Keratinocyte (primary cell): ENCODE measurements around the gene PPP1R16B. TPM values are rescaled to one million over a fixed set of nuclear protein-coding genes. Genes with fewer than 3 reads are reported as not detected.

ENCODE experiments used
- DNase-seq: peaks from one replicate; pipeline ENCODE4 v3.0.0-alpha.2; 2011; ENCODE audit warnings: low read depth, missing footprints, low spot score
- FAIRE-seq: peaks from 2 replicates; lab custom pipeline; 2011; peaks lifted over from hg19 to GRCh38; lab: Jason Lieb, UNC
- H2AFZ ChIP-seq: 2 replicates; pipeline ENCODE4 v1.6.0; 2012; ENCODE audit warnings: low read length, control low read depth, inconsistent platforms; ENCODE audit not compliant: control insufficient read depth
- H3K27ac ChIP-seq: 2 replicates; pipeline ENCODE4 v1.5.1; 2011; ENCODE audit warnings: low read length; ENCODE audit not compliant: control insufficient read depth, insufficient read depth
- H3K27me3 ChIP-seq: 3 replicates; pipeline ENCODE4 v1.6.0; 2011; ENCODE audit warnings: low read length; ENCODE audit not compliant: control insufficient read depth, insufficient read depth; ENCODE audit errors: extremely low read depth
- H3K36me3 ChIP-seq, 2 experiments: 2 replicates in 1 of 2; 3 replicates in 1 of 2; pipeline ENCODE4 v1.5.1; 2011; ENCODE audit warnings: low read length in 2 of 2, mild to moderate bottlenecking in 1 of 2; ENCODE audit not compliant: control insufficient read depth in 2 of 2, insufficient read depth in 2 of 2; ENCODE audit errors: extremely low read depth in 1 of 2
- H3K4me1 ChIP-seq: 3 replicates; pipeline ENCODE4 v1.5.1; 2011; ENCODE audit warnings: low read length; ENCODE audit not compliant: control insufficient read depth, insufficient read depth; ENCODE audit errors: extremely low read depth
- H3K4me2 ChIP-seq: 3 replicates; pipeline ENCODE4 v1.6.0; 2011; ENCODE audit warnings: low read depth, low read length; ENCODE audit not compliant: control insufficient read depth, insufficient read depth; ENCODE audit errors: extremely low read depth
- H3K4me3 ChIP-seq, 3 experiments: fragments of 200-600 bp in 1 of 3; sonication (generic) in 1 of 3; 2 replicates in 2 of 3; 3 replicates in 1 of 3; pipeline ENCODE4 v1.5.1; 2011 to 2016; ENCODE audit warnings: low read length in 3 of 3, mild to moderate bottlenecking in 3 of 3, control low read depth in 2 of 3, inconsistent platforms in 1 of 3, low read depth in 1 of 3, mixed read lengths in 1 of 3, mixed run types in 1 of 3, moderate library complexity in 1 of 3; ENCODE audit not compliant: control insufficient read depth in 2 of 3, insufficient read depth in 2 of 3; ENCODE audit errors: extremely low read depth in 1 of 3
- H3K79me2 ChIP-seq: 2 replicates; pipeline ENCODE4 v1.6.0; 2012; ENCODE audit warnings: low read length; ENCODE audit not compliant: control insufficient read depth, insufficient read depth
- H3K9ac ChIP-seq: 3 replicates; pipeline ENCODE4 v1.6.0; 2011; ENCODE audit warnings: low read length; ENCODE audit not compliant: control insufficient read depth, insufficient read depth; ENCODE audit errors: extremely low read depth
- H3K9me1 ChIP-seq: 3 replicates; pipeline ENCODE4 v1.6.0; 2011; ENCODE audit warnings: low read length; ENCODE audit not compliant: control insufficient read depth, insufficient read depth; ENCODE audit errors: extremely low read depth
- H3K9me3 ChIP-seq: 2 replicates; pipeline ENCODE4 v1.5.1; 2012; ENCODE audit warnings: low read depth, low read length; ENCODE audit not compliant: control insufficient read depth
- H4K20me1 ChIP-seq: 3 replicates; pipeline ENCODE4 v1.6.0; 2011; ENCODE audit warnings: low read length; ENCODE audit not compliant: control insufficient read depth, insufficient read depth; ENCODE audit errors: extremely low read depth
- CTCF ChIP-seq, 3 experiments: IDR thresholded peaks in 1 of 3; conservative IDR thresholded peaks in 1 of 3; optimal IDR thresholded peaks in 1 of 3; 2 replicates in 2 of 3; 3 replicates in 1 of 3; pipeline versions ENCODE3 to v1.5.1; 2011; ENCODE audit warnings: low read length in 3 of 3, mild to moderate bottlenecking in 3 of 3, moderate library complexity in 2 of 3, control low read depth in 1 of 3, inconsistent platforms in 1 of 3; ENCODE audit not compliant: insufficient read depth in 2 of 3; ENCODE audit errors: extremely low read depth in 1 of 3
- EZH2 ChIP-seq: IDR thresholded peaks from one replicate; pipeline ENCODE4 v1.6.1; 2012; ENCODE audit warnings: inconsistent platforms, mild to moderate bottlenecking, low read length, moderate library complexity
- dilution Hi-C: fragments of 300-500 bp; cut with MboI; formaldehyde crosslinking; loops from one replicate; pipeline ENCODE4 v1.7.0; 2020; ENCODE audit warnings: low sequenced_read_pairs; ENCODE audit not compliant: extremely low pct_ligation_motif_present
- polyA plus RNA-seq, 5 experiments: library from polyadenylated mRNA; depleted of rRNA in 3 of 5; stranded (reverse) in 3 of 5; stranded (forward) in 1 of 5; unstranded in 1 of 5; fragments of >200 nt; gene quantifications; 1 replicate in 1 of 5; 2 replicates in 3 of 5; 3 replicates in 1 of 5; pipeline versions ENCODE4 v1.2.1 to v1.2.3, GENCODE V29; 2011 to 2012; ENCODE audit warnings: missing spikeins in 2 of 5, low read depth in 1 of 5, low replicate concordance in 1 of 5

The PPP1R16B gene
- polyA plus RNA-seq, 1 donor (not counting 4 experiments of a cell fraction or from before 2014, with no cell fraction given) = not detected

DNA sequence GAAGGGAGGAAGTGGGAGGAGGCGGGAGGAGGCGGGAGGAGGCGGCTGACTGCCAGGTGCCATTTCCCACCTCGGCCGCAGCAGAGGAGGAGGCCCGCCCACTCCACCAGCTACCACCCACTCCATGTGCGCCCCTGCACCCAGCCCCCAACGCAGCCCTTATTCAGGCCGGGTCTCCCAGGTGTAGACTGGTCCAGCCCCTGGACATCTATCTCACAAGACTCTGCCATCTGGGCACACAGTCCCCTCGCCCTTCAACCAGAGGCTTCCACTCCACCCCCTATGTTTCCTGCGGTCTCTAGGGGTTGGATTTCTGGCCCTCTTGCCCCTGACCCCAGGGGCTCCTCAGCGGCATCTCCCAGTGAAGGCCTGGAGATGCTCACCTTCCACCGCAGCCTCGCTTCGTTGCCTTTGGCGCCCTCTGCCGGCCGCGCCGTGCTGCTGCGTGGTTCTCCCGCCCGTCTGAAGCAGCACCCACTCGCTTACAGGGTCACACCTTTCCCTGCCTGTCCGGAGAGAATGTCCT, 88.1 kb downstream of the PPP1R16B start:
- Histone ChIP-seq H3K4me1 (no peaks in the 10 kb centered on the region), H3K4me2 (peak overlapping the region; percentile 22), H3K9me3 (no peaks in the 10 kb centered on the region), H4K20me1 (peaks cover 2% of the 10 kb centered on the region), H3K9ac (no peak overlapping the region), H3K9me1 (no peaks in the 10 kb centered on the region), H3K27me3 (peaks cover 9% of the 10 kb centered on the region), H2AFZ (no peak overlapping the region), H3K36me3 (no peaks in the 10 kb centered on the region), H3K79me2 (no peaks in the 10 kb centered on the region), H3K4me3 (no peak overlapping the region), H3K27ac (no peak overlapping the region)
- dilution Hi-C loops = no loop called here
- TF ChIP-seq EZH2 (no peak), CTCF (optimal IDR thresholded peaks at IDR 0.05 in 1 of 3, IDR thresholded peaks at IDR 0.05 in 1 of 3, conservative IDR thresholded peaks at IDR 0.05 in 1 of 3; ENCODE audit: extremely low read depth in 1 of 3, insufficient read depth in 2 of 3, low read length in 3 of 3) (peak; percentile 79 to 99 (median 98))
- no peak for FAIRE-seq
- peak; percentile 7 for DNase-seq

DNA sequence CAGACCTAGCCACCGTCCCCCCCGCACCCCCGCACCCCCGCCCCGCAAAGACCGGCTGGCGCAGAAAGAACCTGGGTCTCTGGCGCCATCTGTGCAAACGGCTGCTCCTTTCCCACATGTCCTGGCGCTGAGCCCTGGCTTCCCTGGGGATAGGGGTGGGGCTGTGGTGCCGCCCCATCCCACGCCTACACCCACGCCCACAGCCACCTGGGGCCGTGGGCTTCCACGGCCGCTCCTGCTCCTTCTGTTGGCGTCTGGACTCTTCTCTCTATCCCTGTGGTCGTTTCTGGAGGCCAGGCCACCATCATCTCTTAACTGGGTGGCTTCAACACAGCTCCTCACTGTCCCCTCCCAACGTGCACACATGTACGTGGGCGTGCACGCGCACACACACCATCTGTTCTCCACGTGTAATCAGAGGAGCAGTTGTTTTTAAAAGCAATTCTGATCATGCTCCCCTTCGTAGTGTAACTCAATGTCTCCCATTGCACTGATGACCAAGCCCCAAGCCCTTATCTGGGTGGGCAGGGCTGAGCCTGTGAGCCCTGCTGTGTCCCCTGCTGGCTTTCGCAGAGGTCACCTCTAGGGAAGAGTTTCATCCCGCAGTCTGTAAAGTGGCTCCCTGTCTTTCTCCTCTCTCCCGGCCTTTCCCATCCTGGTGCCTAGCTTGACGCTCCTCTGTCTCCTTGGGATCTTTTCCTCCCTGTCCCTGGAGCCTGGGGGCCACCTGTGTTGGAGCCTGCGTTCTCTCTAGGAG, 88.8 kb downstream of the PPP1R16B start:
- Histone ChIP-seq H3K79me2 (no peaks in the 10 kb centered on the region), H3K9ac (no peak overlapping the region), H3K9me1 (no peaks in the 10 kb centered on the region), H3K4me3 (no peak overlapping the region), H3K36me3 (no peaks in the 10 kb centered on the region), H3K27ac (no peak overlapping the region), H2AFZ (no peak overlapping the region), H3K4me2 (peak overlapping the region; percentile 22), H4K20me1 (peaks cover 2% of the 10 kb centered on the region), H3K9me3 (no peaks in the 10 kb centered on the region), H3K4me1 (no peaks in the 10 kb centered on the region), H3K27me3 (peaks cover 9% of the 10 kb centered on the region)
- no peak for DNase-seq
- no peak for FAIRE-seq
- dilution Hi-C loops = no loop called here
- TF ChIP-seq EZH2 (no peak), CTCF (optimal IDR thresholded peaks at IDR 0.05 in 1 of 3, IDR thresholded peaks at IDR 0.05 in 1 of 3, conservative IDR thresholded peaks at IDR 0.05 in 1 of 3; ENCODE audit: extremely low read depth in 1 of 3, insufficient read depth in 2 of 3, low read length in 3 of 3) (no peak)
